Progenitor cell of endocrine pancreas (in vitro differentiated cells): ENCODE measurements around the gene TOPAZ1. TPM values are rescaled to one million over a fixed set of nuclear protein-coding genes. Genes with fewer than 3 reads are reported as not detected.

Experiments
- DNase-seq: peaks from one replicate; pipeline ENCODE4 v3.0.0; 2021; ENCODE audit warnings: low spot score; ENCODE audit not compliant: unreplicated experiment
- H3K27ac Mint-ChIP-seq: 2 replicates; pipeline ENCODE4 v1.8.0; 2021; ENCODE audit warnings: mild to moderate bottlenecking, moderate library complexity, mixed read lengths
- H3K27me3 Mint-ChIP-seq: 2 replicates; pipeline ENCODE4 v1.8.0; 2021; ENCODE audit warnings: mixed read lengths
- H3K36me3 Mint-ChIP-seq: 2 replicates; pipeline ENCODE4 v1.8.0; 2022; ENCODE audit warnings: mixed read lengths; ENCODE audit not compliant: insufficient read depth
- H3K4me1 Mint-ChIP-seq: 2 replicates; pipeline ENCODE4 v1.8.0; 2021; ENCODE audit warnings: low read depth, mixed read lengths
- H3K4me3 Mint-ChIP-seq: 2 replicates; pipeline ENCODE4 v1.8.0; 2021; ENCODE audit warnings: low read depth, mild to moderate bottlenecking, moderate library complexity, mixed read lengths
- H3K9me3 Mint-ChIP-seq: 2 replicates; pipeline ENCODE4 v1.8.0; 2021; ENCODE audit warnings: low read depth, mixed read lengths
- total RNA-seq: library from RNA; stranded (reverse); gene quantifications from 2 replicates; pipeline ENCODE4 v1.2.1, GENCODE V29; 2021
- TF ChIP-seq, protein P1 (sequence below): fragments of 200-600 bp; sonication (generic); IDR thresholded peaks from one replicate; pipeline ENCODE4 v1.5.0; 2021; ENCODE audit warnings: antibody characterized with exemption, mild to moderate bottlenecking; ENCODE audit not compliant: unreplicated experiment

The TOPAZ1 gene
- total RNA-seq, 1 donor from 2014 or later: not detected

DNA sequence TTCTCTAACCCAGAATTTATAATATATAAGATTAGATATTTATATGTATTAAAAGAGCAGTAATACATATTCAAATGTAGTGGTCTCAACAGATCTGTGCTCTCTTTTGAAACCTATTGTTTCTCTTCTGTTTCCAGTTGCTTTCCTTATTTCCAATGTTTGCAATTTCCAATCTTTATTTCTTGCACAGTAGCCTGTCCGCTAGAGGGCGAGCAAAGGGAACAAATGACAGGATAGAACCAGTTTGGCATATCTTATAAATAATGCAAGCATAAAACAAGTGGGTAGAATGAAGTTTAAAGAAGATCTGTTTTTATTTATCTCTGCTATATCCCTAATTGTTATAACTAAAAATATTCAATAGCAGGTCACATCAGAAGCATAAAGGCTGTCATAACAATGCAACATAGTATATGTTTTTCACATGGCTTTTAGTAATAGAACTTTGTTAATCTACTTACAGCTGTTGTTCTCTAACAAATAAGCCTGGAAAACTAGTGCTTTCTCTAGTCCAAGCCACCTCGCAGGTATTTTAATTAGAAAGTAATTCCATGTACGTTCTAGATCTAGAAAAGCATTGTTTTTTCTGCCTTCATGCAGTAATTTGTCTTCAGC, 81.8 kb downstream of the TOPAZ1 start:
- peak; percentile 44 for DNase-seq
- Mint-ChIP-seq H3K27me3 (no peaks in the 10 kb centered on the region), H3K4me1 (peaks cover 27% of the 10 kb centered on the region), H3K4me3 (no peak overlapping the region), H3K9me3 (peaks cover 3% of the 10 kb centered on the region), H3K36me3 (no peaks in the 10 kb centered on the region), H3K27ac (no peak overlapping the region)
- TF ChIP-seq, protein P1, sequence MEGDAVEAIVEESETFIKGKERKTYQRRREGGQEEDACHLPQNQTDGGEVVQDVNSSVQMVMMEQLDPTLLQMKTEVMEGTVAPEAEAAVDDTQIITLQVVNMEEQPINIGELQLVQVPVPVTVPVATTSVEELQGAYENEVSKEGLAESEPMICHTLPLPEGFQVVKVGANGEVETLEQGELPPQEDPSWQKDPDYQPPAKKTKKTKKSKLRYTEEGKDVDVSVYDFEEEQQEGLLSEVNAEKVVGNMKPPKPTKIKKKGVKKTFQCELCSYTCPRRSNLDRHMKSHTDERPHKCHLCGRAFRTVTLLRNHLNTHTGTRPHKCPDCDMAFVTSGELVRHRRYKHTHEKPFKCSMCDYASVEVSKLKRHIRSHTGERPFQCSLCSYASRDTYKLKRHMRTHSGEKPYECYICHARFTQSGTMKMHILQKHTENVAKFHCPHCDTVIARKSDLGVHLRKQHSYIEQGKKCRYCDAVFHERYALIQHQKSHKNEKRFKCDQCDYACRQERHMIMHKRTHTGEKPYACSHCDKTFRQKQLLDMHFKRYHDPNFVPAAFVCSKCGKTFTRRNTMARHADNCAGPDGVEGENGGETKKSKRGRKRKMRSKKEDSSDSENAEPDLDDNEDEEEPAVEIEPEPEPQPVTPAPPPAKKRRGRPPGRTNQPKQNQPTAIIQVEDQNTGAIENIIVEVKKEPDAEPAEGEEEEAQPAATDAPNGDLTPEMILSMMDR: peak; percentile 91

DNA sequence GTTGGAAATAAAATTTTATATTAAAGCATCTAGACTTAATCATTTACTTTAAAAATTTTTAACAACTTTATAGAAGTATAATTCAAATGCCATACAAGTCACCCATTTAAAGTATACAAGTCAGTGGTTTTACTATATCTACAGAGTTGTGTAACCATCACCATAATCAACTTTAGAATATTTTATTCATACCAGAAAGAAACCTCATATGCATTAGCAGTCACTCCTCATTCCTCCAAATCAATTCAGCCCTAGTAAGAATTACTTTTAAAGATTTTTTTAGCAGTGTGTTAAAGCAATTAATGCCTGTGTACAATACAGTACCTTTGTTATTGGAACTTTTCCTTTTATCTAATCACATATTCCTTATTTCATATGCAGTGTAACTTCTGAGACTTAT, 82.9 kb downstream of the TOPAZ1 start:
- Mint-ChIP-seq H3K4me3 (no peak overlapping the region), H3K27ac (no peak overlapping the region), H3K36me3 (no peaks in the 10 kb centered on the region), H3K9me3 (peaks cover 3% of the 10 kb centered on the region), H3K27me3 (no peaks in the 10 kb centered on the region), H3K4me1 (peaks cover 27% of the 10 kb centered on the region)
- DNase-seq: no peak
- TF ChIP-seq, protein P1: no peak

DNA sequence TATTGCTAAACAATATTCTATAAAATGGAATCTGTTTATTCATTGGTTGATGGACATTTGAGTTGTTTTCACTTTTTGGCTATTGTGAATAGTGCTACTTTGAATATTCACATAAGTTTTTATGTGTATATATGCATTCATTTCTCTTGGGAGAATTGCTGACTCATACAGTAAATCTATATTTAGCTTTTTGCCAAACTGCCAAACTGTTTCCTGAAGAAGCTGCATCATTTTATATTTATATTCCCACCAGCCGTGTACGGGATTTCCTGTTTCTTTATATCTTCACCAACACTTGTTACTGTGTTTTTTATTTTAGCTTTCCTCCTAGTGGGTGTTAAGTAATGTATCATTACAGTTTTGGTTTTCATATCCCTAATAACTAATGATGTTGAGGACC, 84.3 kb downstream of the TOPAZ1 start:
- TF ChIP-seq, protein P1: no peak
- Mint-ChIP-seq H3K27me3 (no peaks in the 10 kb centered on the region), H3K9me3 (peaks cover 3% of the 10 kb centered on the region), H3K4me3 (no peak overlapping the region), H3K36me3 (no peaks in the 10 kb centered on the region), H3K4me1 (peaks cover 26% of the 10 kb centered on the region), H3K27ac (no peak overlapping the region)
- DNase-seq: no peak

DNA sequence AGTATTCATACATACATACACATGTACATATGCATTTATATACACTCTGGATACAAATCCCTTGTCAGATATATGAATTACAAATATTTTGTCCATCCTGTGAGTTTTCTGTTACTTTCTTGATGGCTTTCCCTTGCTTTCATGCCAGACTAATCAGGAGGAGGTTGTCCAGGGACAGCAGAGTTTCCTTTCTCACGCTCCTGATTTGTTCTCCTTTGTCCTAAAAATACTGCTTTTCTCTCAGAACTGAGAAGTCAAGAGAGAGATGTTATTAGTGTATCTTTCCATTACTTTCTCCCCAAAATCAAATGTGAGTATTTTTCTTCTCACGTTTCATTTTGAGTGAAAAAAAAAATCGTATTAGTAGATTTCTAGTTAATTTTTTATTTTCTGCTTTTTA, 84.8 kb downstream of the TOPAZ1 start:
- H3K27me3 Mint-ChIP-seq: no peaks in the 10 kb centered on the region
- H3K27ac Mint-ChIP-seq: no peak overlapping the region
- TF ChIP-seq, protein P1: no peak

DNA sequence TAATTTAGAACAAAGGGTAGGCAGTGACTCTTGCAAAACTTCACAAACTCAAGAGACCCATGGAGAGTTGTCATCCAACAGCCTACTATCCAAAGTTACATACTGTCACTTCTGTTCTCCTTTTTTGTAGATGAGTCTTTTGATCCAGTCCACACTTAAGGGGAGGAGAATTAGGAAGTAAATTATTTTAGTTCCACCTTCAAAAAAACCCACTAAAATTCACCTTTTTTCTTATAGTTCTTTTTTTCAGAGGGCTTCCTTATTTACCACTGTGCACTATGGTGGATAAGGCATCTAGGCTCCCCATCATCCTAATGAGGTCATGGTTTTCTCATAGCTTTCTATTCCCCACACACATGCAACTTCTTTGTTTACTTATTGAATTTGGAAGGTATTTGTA, 88.3 kb downstream of the TOPAZ1 start:
- Mint-ChIP-seq H3K27ac (no peak overlapping the region), H3K4me3 (no peak overlapping the region), H3K27me3 (no peaks in the 10 kb centered on the region), H3K9me3 (peaks cover 3% of the 10 kb centered on the region), H3K4me1 (peaks cover 5% of the 10 kb centered on the region), H3K36me3 (no peaks in the 10 kb centered on the region)
- no peak for DNase-seq
- TF ChIP-seq, protein P1: no peak

More for the DNA sequence above, 84.8 kb downstream of the TOPAZ1 start:
- DNase-seq: no peak
- H3K4me3 Mint-ChIP-seq: no peak overlapping the region
- H3K4me1 Mint-ChIP-seq: peaks cover 21% of the 10 kb centered on the region
- peaks cover 3% of the 10 kb centered on the region for H3K9me3 Mint-ChIP-seq
- no peaks in the 10 kb centered on the region for H3K36me3 Mint-ChIP-seq
